Neutrophil (primary cell): ENCODE data around the gene TTC33.
"Not testable (repeated sequence)": the region's sequence is repeated elsewhere in the genome, so short reads cannot be mapped to it uniquely, and the experiment has no call there.

Experiments
- H3K27ac ChIP-seq: fragments of 200-600 bp; sonication (generic); 2 replicates; pipeline ENCODE4 v1.5.1; 2016; ENCODE audit warnings: mild to moderate bottlenecking, moderate library complexity
- H3K27me3 ChIP-seq: fragments of 200-600 bp; sonication (generic); 2 replicates; pipeline ENCODE4 v1.6.0; 2016; ENCODE audit warnings: mild to moderate bottlenecking
- H3K36me3 ChIP-seq: fragments of 200-600 bp; sonication (generic); 2 replicates; pipeline ENCODE4 v1.5.1; 2017
- H3K4me1 ChIP-seq, 2 experiments: fragments of 200-600 bp in 1 of 2; sonication (generic) in 1 of 2; 1 replicate in 1 of 2; 2 replicates in 1 of 2; pipeline versions ENCODE4 v1.5.1 to v1.6.1; 2013 to 2016; ENCODE audit warnings: low read depth in 1 of 2, low read length in 1 of 2, mild to moderate bottlenecking in 1 of 2, moderate library complexity in 1 of 2; ENCODE audit not compliant: control insufficient read depth in 1 of 2, insufficient read depth in 1 of 2
- H3K4me3 ChIP-seq, 2 experiments: fragments of 200-600 bp in 1 of 2; sonication (generic) in 1 of 2; 1 replicate in 1 of 2; 2 replicates in 1 of 2; pipeline ENCODE4 v1.5.1; 2013 to 2016; ENCODE audit warnings: low read depth in 1 of 2, low read length in 1 of 2, mild to moderate bottlenecking in 1 of 2, moderate library complexity in 1 of 2
- H3K9me3 ChIP-seq: fragments of 200-600 bp; sonication (generic); 2 replicates; pipeline ENCODE4 v1.5.1; 2016
- TF ChIP-seq, protein P1 (sequence below): fragments of 200-600 bp; sonication (generic); IDR thresholded peaks from 2 replicates; pipeline ENCODE4 v1.5.1; 2016; ENCODE audit warnings: antibody characterized with exemption

TTC33 gene

DNA sequence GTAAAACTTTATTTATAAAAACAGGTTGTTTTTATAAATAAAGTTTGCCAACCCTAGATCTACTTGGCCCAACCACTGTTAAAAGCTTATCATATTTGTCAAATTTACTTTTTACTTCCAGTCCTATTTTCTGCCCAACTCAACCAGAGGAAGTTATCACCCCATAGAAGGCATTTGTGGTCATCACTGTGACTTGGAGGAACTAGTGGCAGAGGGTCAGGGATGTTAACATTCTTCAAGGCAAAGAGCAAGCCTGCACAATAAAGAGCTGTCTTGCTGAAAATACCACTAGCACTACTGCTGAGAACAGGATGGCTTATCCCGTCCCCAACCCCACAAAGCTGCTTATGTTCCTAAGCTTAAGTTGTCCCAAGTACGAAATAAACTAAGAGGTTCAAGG lies 22.3 kb downstream of the TTC33 start:
- no peak overlapping the region for H3K27ac ChIP-seq

DNA sequence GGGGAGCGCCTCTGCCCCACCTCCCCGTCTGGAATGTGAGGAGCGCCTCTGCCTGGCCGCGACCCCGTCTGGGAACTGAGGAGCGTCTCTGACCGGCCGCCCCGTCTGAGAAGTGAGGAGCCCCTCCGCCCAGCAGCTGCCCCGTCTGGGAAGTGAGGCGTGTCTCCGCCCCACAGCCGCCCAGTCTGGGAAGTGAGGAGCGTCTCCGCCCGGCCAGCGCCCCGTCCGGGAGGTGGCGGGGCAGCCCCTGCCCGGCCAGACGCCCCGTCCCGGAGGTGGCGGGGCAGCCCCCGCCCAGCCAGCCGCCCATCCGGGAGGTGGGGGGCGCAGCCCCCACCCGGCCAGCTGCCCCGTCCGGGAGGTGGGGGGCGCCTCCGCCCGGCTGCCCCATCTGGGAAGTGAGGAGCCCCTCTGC lies 33.3 kb downstream of the TTC33 start:
- H3K27ac ChIP-seq, H3K9me3 ChIP-seq: not testable (repeated sequence)
- H3K36me3 ChIP-seq = peaks cover 21% of the 10 kb centered on the region

More for the DNA sequence above, 22.3 kb downstream of the TTC33 start:
- H3K4me3 ChIP-seq = no peak overlapping the region
- peaks cover 6% of the 10 kb centered on the region for H3K36me3 ChIP-seq
- H3K27me3 ChIP-seq = no peaks in the 10 kb centered on the region
- H3K4me1 ChIP-seq = peaks cover 0 to 5% of the 10 kb centered on the region in 2 experiments
- H3K9me3 ChIP-seq = no peaks in the 10 kb centered on the region
- TF ChIP-seq, protein P1, sequence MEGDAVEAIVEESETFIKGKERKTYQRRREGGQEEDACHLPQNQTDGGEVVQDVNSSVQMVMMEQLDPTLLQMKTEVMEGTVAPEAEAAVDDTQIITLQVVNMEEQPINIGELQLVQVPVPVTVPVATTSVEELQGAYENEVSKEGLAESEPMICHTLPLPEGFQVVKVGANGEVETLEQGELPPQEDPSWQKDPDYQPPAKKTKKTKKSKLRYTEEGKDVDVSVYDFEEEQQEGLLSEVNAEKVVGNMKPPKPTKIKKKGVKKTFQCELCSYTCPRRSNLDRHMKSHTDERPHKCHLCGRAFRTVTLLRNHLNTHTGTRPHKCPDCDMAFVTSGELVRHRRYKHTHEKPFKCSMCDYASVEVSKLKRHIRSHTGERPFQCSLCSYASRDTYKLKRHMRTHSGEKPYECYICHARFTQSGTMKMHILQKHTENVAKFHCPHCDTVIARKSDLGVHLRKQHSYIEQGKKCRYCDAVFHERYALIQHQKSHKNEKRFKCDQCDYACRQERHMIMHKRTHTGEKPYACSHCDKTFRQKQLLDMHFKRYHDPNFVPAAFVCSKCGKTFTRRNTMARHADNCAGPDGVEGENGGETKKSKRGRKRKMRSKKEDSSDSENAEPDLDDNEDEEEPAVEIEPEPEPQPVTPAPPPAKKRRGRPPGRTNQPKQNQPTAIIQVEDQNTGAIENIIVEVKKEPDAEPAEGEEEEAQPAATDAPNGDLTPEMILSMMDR = no peak

DNA sequence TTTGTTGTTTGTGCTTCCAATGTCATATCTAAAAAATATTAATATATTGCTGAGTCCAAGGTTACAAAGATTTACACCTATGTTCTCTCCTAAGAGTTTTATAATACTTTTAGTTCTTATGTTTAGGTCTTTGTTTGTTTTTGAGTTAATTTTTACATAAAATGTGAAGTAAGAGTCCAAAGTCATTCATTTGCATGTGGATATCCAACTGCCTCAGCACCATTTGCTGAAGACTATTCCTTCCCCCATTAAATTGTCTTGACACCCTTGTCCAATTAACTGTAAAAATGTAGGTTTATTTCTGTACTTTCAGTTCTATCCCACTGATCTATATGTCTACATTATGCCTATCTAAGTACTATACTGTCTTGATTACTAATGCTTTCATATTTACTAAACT lies 35.7 kb downstream of the TTC33 start:
- Histone ChIP-seq H3K4me1 (no peaks in the 10 kb centered on the region), H3K36me3 (peaks cover 34% of the 10 kb centered on the region), H3K4me3 (no peak overlapping the region), H3K9me3 (no peaks in the 10 kb centered on the region), H3K27me3 (no peaks in the 10 kb centered on the region), H3K27ac (no peak overlapping the region)
- TF ChIP-seq, protein P1 = no peak

More for the DNA sequence above, 33.3 kb downstream of the TTC33 start:
- H3K4me1 ChIP-seq, H3K27me3 ChIP-seq, H3K4me3 ChIP-seq: not testable (repeated sequence)

DNA sequence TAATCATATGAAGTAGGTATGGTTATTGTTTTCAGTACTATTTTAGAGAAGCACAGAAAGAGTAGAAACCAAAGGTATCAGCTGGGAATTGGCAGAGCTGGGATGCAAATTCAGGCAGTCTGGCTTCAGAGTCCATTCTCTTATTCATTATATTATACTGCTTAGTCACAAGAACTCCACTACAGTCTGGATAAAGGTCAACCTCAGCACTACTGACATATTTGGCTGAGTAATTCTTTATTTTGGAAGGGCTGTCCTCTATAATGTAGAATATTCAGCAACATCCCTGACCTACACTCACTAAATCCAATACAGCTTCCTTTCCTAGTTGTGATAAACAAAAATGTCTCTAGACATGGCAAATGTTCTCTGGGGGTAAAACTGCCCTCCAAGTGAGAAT lies 38.5 kb downstream of the TTC33 start:
- no peaks in the 10 kb centered on the region for H3K4me1 ChIP-seq
- TF ChIP-seq, protein P1 = no peak
- H3K36me3 ChIP-seq = peaks cover 29% of the 10 kb centered on the region
- no peak overlapping the region for H3K27ac ChIP-seq
- no peaks in the 10 kb centered on the region for H3K27me3 ChIP-seq
- H3K4me3 ChIP-seq = no peak overlapping the region
- H3K9me3 ChIP-seq = no peaks in the 10 kb centered on the region

DNA sequence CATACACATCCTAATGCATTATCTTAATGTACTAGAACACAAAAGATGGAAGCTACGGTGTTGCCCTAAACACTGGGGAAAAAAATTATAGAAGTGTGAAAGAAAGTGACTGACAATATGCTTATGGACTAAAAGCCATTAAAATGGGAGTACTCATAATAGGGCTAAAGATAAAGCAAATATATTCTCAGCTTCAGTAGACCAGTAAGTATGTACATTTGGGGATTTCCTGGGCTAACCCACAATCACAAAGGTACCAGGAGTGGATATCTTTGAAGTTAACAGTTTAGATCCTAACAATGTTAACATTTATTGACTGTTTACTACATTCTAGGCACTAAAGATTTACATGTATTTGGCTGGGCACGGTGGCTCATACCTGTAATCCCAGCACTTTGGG lies 39.2 kb downstream of the TTC33 start:
- Histone ChIP-seq H3K36me3 (peaks cover 29% of the 10 kb centered on the region), H3K27ac (no peak overlapping the region), H3K4me3 (no peak overlapping the region), H3K9me3 (no peaks in the 10 kb centered on the region), H3K27me3 (no peaks in the 10 kb centered on the region), H3K4me1 (no peaks in the 10 kb centered on the region)
- TF ChIP-seq, protein P1 = no peak

DNA sequence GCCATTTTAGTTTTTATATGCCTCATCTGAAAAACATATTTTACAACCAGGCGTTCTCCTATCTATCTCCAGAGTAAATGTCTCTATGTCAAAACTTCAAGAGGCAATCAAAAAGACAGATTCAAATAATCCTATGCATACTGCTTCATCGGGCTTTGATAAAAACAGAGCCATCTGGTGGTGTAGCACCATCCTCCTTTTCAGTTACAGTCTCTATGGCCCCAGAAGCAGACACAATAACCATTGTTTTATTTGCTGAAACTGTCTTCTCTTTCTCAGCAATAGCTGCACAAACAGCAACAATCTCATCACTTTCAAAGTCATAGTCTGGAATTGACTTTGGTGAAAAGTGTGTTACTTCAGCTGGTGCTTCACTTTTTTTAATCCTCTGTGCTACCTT lies 39.8 kb downstream of the TTC33 start:
- no peak overlapping the region for H3K4me3 ChIP-seq
- peaks cover 26% of the 10 kb centered on the region for H3K36me3 ChIP-seq
- no peak overlapping the region for H3K27ac ChIP-seq
- no peaks in the 10 kb centered on the region for H3K9me3 ChIP-seq
- TF ChIP-seq, protein P1 = no peak
- no peaks in the 10 kb centered on the region for H3K27me3 ChIP-seq
- no peaks in the 10 kb centered on the region for H3K4me1 ChIP-seq
